Choroid plexus epithelial cell (primary cell): Measurements from ENCODE around the gene SIDT1.

Experiments used
- DNase-seq: peaks from one replicate; pipeline ENCODE4 v3.0.0-alpha.2; 2010; ENCODE audit warnings: low read depth
- H3K4me3 ChIP-seq: 2 replicates; pipeline ENCODE4 v1.5.1; 2011; ENCODE audit warnings: low read depth, mild to moderate bottlenecking, control low read depth, low read length, moderate library complexity
- CTCF ChIP-seq: conservative IDR thresholded peaks from 2 replicates; pipeline ENCODE4 v1.5.1; 2011; ENCODE audit warnings: low read depth, mild to moderate bottlenecking, control low read depth, inconsistent platforms, low read length, moderate library complexity

SIDT1 gene

GRCh38 chr3:113615976-113616375 lies 83.6 kb downstream of the SIDT1 start:
- peak; percentile 34 for DNase-seq

DNA sequence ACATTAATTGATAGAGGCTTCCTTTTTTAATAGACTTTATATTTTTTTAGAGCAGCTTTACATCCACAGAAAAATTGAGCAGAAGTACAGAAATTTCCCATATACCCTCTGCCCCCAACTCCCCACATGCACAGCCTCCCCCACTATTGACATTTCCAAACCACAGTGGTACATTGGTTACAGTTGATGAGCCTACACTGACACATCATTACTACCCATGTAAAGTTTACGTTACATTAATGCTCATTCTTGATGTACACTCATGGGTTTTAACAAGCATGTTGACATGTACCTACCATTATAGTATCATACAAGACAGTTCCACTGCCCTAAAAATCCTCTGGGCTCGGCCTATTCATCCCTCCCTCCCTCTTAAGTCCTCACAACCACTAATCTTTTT lies 85.4 kb downstream of the SIDT1 start:
- TF ChIP-seq CTCF = no peak
- H3K4me3 ChIP-seq = no peak overlapping the region
- no peak for DNase-seq

More at GRCh38 chr3:113615976-113616375, 83.6 kb downstream of the SIDT1 start:
- no peak overlapping the region for H3K4me3 ChIP-seq
- TF ChIP-seq CTCF = no peak

DNA sequence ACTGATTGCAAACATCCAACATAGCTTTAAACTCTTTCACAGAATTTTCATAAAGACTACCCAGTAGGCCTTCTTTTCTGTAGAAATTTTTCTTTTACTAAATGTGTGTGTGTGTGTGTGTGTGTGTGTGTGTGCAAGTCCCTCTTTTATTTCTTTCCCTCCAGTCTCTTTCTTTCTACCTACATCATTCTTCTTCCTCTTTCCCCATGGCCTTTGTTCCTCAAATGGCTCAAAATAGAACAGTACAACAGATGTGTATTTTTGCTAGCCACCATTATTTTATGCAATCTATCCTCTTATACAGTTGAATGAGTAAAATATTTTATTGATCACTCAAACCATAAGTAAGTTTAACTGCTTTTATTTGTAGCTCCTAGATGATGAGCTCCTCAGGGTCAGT lies 87.7 kb downstream of the SIDT1 start:
- DNase-seq = no peak
- no peak for TF ChIP-seq CTCF

DNA sequence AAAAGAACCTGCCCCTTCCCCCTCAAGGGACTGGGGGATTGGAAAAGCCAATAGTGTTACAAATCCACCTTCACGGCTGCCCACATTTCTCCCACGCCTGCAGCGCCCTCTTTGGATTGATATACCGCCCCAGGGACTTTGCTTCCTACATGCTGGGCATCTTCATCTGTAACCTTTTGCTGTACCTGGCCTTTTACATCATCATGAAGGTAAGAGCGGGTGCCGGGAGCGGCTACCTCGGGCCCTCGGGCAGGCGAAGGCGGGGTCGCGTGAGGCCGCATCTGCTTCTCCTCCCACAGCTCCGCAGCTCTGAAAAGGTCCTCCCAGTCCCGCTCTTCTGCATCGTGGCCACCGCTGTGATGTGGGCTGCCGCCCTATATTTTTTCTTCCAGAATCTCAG lies 91.0 kb downstream of the SIDT1 start:
- DNase-seq = no peak
- TF ChIP-seq CTCF = peak; percentile 46
- H3K4me3 ChIP-seq = peak overlapping the region; percentile 33

More for the DNA sequence above, 87.7 kb downstream of the SIDT1 start:
- H3K4me3 ChIP-seq = no peak overlapping the region

DNA sequence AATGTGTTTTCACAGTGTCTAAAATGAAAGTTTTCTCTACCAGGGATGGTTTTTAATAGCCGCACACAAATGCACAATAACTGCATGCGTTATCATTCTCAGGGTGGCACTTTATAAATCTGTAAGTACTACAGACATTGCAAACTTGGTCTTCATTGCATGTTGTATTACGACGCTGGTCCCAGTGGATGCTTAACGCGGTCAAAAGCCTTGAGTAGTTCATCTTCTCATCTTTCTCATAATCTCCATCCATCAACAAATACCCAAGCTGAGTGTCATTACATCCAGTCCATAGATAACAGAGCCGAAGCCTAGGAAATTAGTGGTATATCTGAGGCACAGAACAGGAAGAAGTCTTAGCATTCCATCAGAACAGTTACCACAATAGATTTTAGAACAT lies 91.5 kb downstream of the SIDT1 start:
- H3K4me3 ChIP-seq = no peak overlapping the region
- DNase-seq = no peak
- no peak for TF ChIP-seq CTCF

DNA sequence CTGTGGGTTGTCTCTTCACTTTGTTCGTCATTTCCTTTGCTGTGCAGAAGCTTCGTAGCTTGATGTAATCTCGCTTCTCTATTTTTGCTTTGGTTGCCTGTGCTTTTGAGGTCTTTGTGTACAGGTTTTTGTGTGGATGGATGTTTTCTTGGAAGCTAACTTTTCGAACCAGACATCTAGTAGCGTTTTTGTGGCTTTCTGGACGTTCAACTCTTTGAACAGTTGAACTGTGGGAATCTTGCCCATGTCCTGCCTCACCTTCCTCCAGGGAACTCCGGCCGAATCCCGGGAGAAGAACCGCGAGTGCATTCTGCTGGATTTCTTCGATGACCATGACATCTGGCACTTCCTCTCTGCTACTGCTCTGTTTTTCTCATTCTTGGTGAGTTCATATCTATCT lies 93.5 kb downstream of the SIDT1 start:
- TF ChIP-seq CTCF = no peak
- no peak for DNase-seq
- H3K4me3 ChIP-seq = no peak overlapping the region

GRCh38 chr3:113626503-113627371 lies 94.4 kb downstream of the SIDT1 start:
- DNase-seq = peak; percentile 76
- H3K4me3 ChIP-seq = no peak overlapping the region

More at GRCh38 chr3:113626503-113627371, 94.4 kb downstream of the SIDT1 start:
- TF ChIP-seq CTCF = peak; percentile 97
